IPS-18a (cell line): ENCODE data around the gene TRHDE.

Experiments used
- H3K27ac ChIP-seq: one replicate; pipeline ENCODE4 v1.5.1; 2013; ENCODE audit warnings: low read length
- H3K27me3 ChIP-seq: one replicate; pipeline ENCODE4 v1.6.1; 2013; ENCODE audit warnings: mild to moderate bottlenecking, low read length; ENCODE audit not compliant: control insufficient read depth, insufficient read depth
- H3K36me3 ChIP-seq: one replicate; pipeline ENCODE4 v1.6.1; 2013; ENCODE audit warnings: low read depth, low read length; ENCODE audit not compliant: control insufficient read depth
- H3K4me1 ChIP-seq: one replicate; pipeline ENCODE4 v1.6.1; 2013; ENCODE audit warnings: low read depth, low read length; ENCODE audit not compliant: control insufficient read depth
- H3K4me3 ChIP-seq: one replicate; pipeline ENCODE4 v1.5.1; 2013; ENCODE audit warnings: low read length
- H3K9ac ChIP-seq: one replicate; pipeline ENCODE4 v1.6.1; 2013; ENCODE audit warnings: mild to moderate bottlenecking, low read length, moderate library complexity
- H3K9me3 ChIP-seq: one replicate; pipeline ENCODE4 v1.6.1; 2013; ENCODE audit warnings: low read depth, low read length; ENCODE audit not compliant: control insufficient read depth

Gene TRHDE

DNA sequence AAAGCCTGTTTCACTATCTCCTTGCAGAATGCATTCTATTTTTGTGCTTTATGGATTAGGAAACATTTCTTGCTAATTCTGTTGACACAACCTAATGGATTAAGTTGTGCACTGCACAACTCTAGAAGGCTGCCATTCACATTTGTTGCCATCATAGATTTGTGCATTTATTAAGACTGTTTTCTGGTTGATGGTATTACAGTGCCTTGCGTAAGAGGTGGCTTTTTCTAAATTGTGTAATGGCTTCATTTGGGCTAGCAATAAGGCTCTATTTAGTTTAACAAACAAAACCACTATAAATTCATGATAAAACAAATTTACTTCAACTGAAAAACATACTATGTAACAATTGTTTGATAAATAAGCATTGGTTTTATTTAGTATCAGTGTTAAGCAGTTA lies 175.9 kb downstream of the TRHDE start:
- H3K36me3 ChIP-seq = no peaks in the 10 kb centered on the region

DNA sequence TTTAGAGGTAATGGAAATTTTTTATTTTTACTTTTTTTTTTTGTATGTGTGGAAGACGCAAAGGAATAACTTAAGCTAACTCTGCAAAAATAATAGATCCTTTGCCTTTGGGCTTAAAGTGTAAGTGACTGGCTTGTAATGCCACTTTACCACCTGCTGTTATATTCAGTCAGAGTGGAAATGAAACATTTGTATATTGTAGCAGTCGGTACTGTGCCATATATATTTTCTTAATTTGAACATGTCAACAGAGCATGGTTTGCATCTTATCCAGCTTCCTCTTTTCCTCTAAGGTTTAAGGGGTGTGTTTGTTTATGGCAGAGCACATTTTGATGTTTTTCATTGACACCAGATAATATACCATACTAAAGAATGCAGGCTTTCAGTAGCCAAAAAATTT lies 176.6 kb downstream of the TRHDE start:
- Histone ChIP-seq H3K27me3 (no peaks in the 10 kb centered on the region), H3K27ac (no peak overlapping the region), H3K4me1 (peaks cover 12% of the 10 kb centered on the region), H3K9me3 (peaks cover 7% of the 10 kb centered on the region), H3K36me3 (no peaks in the 10 kb centered on the region), H3K4me3 (no peak overlapping the region), H3K9ac (no peak overlapping the region)

More for the DNA sequence above, 175.9 kb downstream of the TRHDE start:
- no peak overlapping the region for H3K27ac ChIP-seq
- H3K9me3 ChIP-seq = peaks cover 3% of the 10 kb centered on the region
- H3K4me3 ChIP-seq = no peak overlapping the region
- no peak overlapping the region for H3K9ac ChIP-seq
- no peaks in the 10 kb centered on the region for H3K27me3 ChIP-seq
- H3K4me1 ChIP-seq = peaks cover 18% of the 10 kb centered on the region

DNA sequence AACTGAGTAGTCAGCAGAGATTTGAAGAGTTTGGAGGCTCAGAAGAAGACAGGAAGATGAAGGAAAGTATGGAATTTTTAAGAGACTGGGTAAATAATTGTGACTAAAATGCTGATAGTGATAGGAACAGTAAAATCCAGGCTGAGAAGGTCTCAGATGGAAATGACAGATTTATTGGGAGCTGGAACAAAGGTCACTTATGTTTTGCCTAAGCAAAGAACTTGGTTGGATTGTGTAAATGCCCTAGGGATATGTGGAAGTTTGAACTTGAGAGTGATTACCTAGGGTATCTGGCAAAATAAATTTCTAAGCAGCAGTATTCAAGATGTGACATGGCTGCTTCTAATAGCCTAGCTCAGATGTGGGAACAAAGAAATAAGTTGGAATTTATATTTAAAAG lies 180.9 kb downstream of the TRHDE start:
- H3K36me3 ChIP-seq = no peaks in the 10 kb centered on the region
- H3K9ac ChIP-seq = no peak overlapping the region
- no peak overlapping the region for H3K27ac ChIP-seq
- H3K4me1 ChIP-seq = no peaks in the 10 kb centered on the region
- no peaks in the 10 kb centered on the region for H3K27me3 ChIP-seq
- peaks cover 9% of the 10 kb centered on the region for H3K9me3 ChIP-seq
- H3K4me3 ChIP-seq = no peak overlapping the region

DNA sequence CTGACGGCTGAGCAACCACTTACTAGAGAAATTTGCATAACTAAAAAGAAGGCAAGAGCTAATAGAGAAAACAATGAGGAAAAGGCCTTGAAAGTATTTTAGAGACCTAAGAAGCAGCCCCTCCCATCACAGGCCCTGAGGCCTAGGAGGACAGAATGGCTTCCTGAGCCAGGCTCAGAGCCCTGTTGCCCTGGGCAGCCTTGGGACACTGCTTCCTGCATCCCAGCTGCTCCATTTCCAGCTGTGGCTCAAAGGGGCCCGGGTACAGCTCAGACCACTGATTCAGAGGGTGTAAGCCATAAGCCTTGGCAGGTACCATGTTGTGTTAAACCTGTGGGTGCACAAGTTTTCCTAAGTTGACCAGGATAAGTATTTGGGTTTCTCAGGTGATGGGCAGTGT lies 181.4 kb downstream of the TRHDE start:
- H3K27ac ChIP-seq = no peak overlapping the region
- no peak overlapping the region for H3K4me3 ChIP-seq
- no peaks in the 10 kb centered on the region for H3K36me3 ChIP-seq
- H3K9me3 ChIP-seq = peaks cover 9% of the 10 kb centered on the region
- no peak overlapping the region for H3K9ac ChIP-seq
- no peaks in the 10 kb centered on the region for H3K27me3 ChIP-seq
- H3K4me1 ChIP-seq = no peaks in the 10 kb centered on the region

GRCh38 chr12:72464471-72464870 lies 192.3 kb downstream of the TRHDE start:
- no peak overlapping the region for H3K4me3 ChIP-seq
- H3K36me3 ChIP-seq = no peaks in the 10 kb centered on the region
- no peak overlapping the region for H3K9ac ChIP-seq
- no peaks in the 10 kb centered on the region for H3K4me1 ChIP-seq
- H3K9me3 ChIP-seq = no peaks in the 10 kb centered on the region
- H3K27ac ChIP-seq = no peak overlapping the region
- H3K27me3 ChIP-seq = no peaks in the 10 kb centered on the region

GRCh38 chr12:72465155-72465554 lies 193.0 kb downstream of the TRHDE start:
- H3K9me3 ChIP-seq = no peaks in the 10 kb centered on the region
- no peaks in the 10 kb centered on the region for H3K4me1 ChIP-seq
- H3K4me3 ChIP-seq = no peak overlapping the region
- no peak overlapping the region for H3K9ac ChIP-seq
- H3K36me3 ChIP-seq = no peaks in the 10 kb centered on the region
- H3K27ac ChIP-seq = no peak overlapping the region
- no peaks in the 10 kb centered on the region for H3K27me3 ChIP-seq

GRCh38 chr12:72465940-72466630 lies 193.9 kb downstream of the TRHDE start:
- H3K36me3 ChIP-seq = no peaks in the 10 kb centered on the region
- no peaks in the 10 kb centered on the region for H3K27me3 ChIP-seq
- no peaks in the 10 kb centered on the region for H3K9me3 ChIP-seq
- no peaks in the 10 kb centered on the region for H3K4me1 ChIP-seq
- no peak overlapping the region for H3K27ac ChIP-seq
- H3K9ac ChIP-seq = no peak overlapping the region
- no peak overlapping the region for H3K4me3 ChIP-seq

- no peak overlapping the region for H3K9ac ChIP-seq
- no peaks in the 10 kb centered on the region for H3K9me3 ChIP-seq
- H3K36me3 ChIP-seq = no peaks in the 10 kb centered on the region
- no peak overlapping the region for H3K27ac ChIP-seq
- H3K4me3 ChIP-seq = no peak overlapping the region
- H3K4me1 ChIP-seq = peaks cover 6% of the 10 kb centered on the region
- H3K27me3 ChIP-seq = no peaks in the 10 kb centered on the region
Measured at GRCh38 chr12:72467985-72468384, 195.8 kb downstream of the TRHDE start.

GRCh38 chr12:72468505-72468904 lies 196.3 kb downstream of the TRHDE start:
- Histone ChIP-seq H3K9me3 (no peaks in the 10 kb centered on the region), H3K9ac (no peak overlapping the region)

DNA sequence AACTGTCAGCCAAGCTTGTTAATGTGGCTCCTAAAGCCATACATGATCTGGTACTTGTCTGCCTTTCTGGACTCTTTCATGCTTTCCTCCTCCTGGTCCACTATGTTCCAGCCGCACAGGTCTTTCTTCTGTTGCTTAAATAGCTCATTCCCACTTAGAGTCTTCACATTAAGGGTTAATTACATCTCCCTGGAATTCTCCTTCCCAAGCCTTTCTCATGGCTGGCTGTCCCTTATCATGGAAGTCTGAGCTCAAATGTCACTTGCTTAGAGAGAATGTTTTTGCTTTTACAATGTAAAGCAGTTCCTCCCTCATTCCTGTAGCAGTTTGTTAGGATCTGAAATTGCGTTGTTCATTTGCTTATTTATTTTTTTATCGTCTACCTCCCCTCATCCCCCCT lies 199.6 kb downstream of the TRHDE start:
- H3K27me3 ChIP-seq = no peaks in the 10 kb centered on the region
- no peak overlapping the region for H3K4me3 ChIP-seq
- H3K4me1 ChIP-seq = peaks cover 6% of the 10 kb centered on the region
- H3K9ac ChIP-seq = no peak overlapping the region
- H3K9me3 ChIP-seq = no peaks in the 10 kb centered on the region
- H3K36me3 ChIP-seq = no peaks in the 10 kb centered on the region
- no peak overlapping the region for H3K27ac ChIP-seq

More at GRCh38 chr12:72468505-72468904, 196.3 kb downstream of the TRHDE start:
- Histone ChIP-seq H3K4me1 (peaks cover 6% of the 10 kb centered on the region), H3K4me3 (no peak overlapping the region), H3K27ac (no peak overlapping the region), H3K27me3 (no peaks in the 10 kb centered on the region), H3K36me3 (no peaks in the 10 kb centered on the region)

DNA sequence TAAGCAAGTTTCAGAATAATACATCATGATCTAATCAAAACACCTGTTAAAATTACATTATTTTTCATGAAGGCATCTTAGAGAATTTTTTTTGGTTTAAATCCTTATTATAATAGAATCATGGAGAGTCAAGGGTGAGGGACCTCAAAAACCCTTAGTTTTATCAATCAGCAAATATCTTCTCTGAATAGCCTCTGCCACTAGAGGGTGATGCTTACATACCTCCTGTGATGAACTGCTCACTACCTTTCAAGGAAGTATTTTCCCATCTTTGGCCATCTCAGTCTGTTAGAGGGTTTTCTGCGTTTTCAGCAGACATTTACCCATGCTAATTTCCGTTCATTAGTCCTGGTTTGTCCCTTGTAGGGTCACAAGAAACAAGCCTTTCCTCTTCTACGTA lies 200.2 kb downstream of the TRHDE start:
- H3K27me3 ChIP-seq = no peaks in the 10 kb centered on the region
- H3K27ac ChIP-seq = no peak overlapping the region
- no peak overlapping the region for H3K4me3 ChIP-seq
- peaks cover 6% of the 10 kb centered on the region for H3K4me1 ChIP-seq
- no peaks in the 10 kb centered on the region for H3K9me3 ChIP-seq
- no peaks in the 10 kb centered on the region for H3K36me3 ChIP-seq
- H3K9ac ChIP-seq = no peak overlapping the region

- Histone ChIP-seq H3K9me3 (no peaks in the 10 kb centered on the region), H3K36me3 (no peaks in the 10 kb centered on the region), H3K27me3 (no peaks in the 10 kb centered on the region)
Measured at GRCh38 chr12:72476301-72476700, 204.1 kb downstream of the TRHDE start.

More at GRCh38 chr12:72476301-72476700, 204.1 kb downstream of the TRHDE start:
- Histone ChIP-seq H3K4me3 (no peak overlapping the region), H3K4me1 (peaks cover 6% of the 10 kb centered on the region), H3K9ac (no peak overlapping the region), H3K27ac (no peak overlapping the region)
